GM13977 (cell line): ENCODE results near the gene CCNH.

ENCODE experiments used
- DNase-seq: peaks from one replicate; pipeline ENCODE4 v3.0.0; 2012; ENCODE audit warnings: low spot score
- CTCF ChIP-seq: IDR thresholded peaks from 2 replicates; pipeline ENCODE4 v1.5.1; 2012; ENCODE audit warnings: mild to moderate bottlenecking, control low read depth; ENCODE audit not compliant: insufficient read depth; ENCODE audit errors: extremely low read depth, missing control alignments
- in situ Hi-C: fragments of 300-500 bp; cut with MboI; formaldehyde crosslinking; loops from one replicate; pipeline ENCODE4 v1.12.0; 2022; ENCODE audit warnings: low sequenced_read_pairs, low pct_unique_long_range_greater_than_20kb, mixed read lengths, inconsistent platforms; ENCODE audit not compliant: unreplicated experiment

CCNH gene

GRCh38 chr5:87437724-87438123 lies 25.0 kb upstream of the CCNH start:
- in situ Hi-C loops: no loop called here
- TF ChIP-seq CTCF: no peak
- DNase-seq: no peak

- no peak for TF ChIP-seq CTCF
- DNase-seq: no peak
- in situ Hi-C loops: no loop called here
Observed at GRCh38 chr5:87435144-87435694, 22.5 kb upstream of the CCNH start.

- in situ Hi-C loops: no loop called here
Observed at GRCh38 chr5:87434461-87434860, 21.7 kb upstream of the CCNH start.

GRCh38 chr5:87433945-87434344 lies 21.2 kb upstream of the CCNH start:
- in situ Hi-C loops: no loop called here
- no peak for TF ChIP-seq CTCF
- DNase-seq: no peak

More at GRCh38 chr5:87434461-87434860, 21.7 kb upstream of the CCNH start:
- TF ChIP-seq CTCF: no peak
- DNase-seq: no peak

- DNase-seq: no peak
- TF ChIP-seq CTCF: no peak
- in situ Hi-C loops: no loop called here
Observed at GRCh38 chr5:87432460-87432859, 19.7 kb upstream of the CCNH start.

DNA sequence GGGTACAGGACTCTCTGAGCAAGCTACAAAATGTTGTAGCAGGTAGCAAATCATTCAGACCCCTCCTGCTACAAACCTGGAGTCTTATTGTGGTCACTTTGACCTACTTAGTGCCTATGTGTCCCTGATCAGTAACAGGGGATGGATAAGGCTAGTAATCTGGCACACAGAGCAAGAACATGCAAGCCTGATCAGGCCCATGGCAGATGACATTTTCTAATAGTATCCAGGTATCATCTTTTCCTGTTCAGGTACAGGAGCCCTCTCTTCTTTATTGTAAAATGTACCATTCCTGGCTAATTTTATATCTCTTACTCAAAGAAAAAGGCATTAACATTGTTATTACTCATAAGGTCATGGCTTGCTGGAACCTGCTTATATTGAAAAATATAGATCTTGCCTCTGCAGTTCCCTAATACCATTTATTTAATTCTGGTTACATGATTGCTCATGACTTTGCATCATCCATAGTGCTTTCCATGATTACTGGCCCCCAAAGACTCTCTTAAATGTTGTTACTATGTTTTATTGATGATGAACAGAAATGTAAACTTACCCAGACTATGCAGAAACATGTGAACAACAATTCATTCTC lies 18.2 kb upstream of the CCNH start:
- in situ Hi-C loops: no loop called here
- no peak for TF ChIP-seq CTCF
- no peak for DNase-seq
